Trophoblast cell (in vitro differentiated cells and primary cell): ENCODE measurements around the gene BTBD9.

ENCODE experiments used
- DNase-seq, 2 donors: peaks; one replicate each; pipeline ENCODE4 v3.0.0-alpha.2; 2016
- H2AFZ ChIP-seq: 2 replicates; pipeline ENCODE4 v1.6.1; 2013; ENCODE audit warnings: low read length, moderate library complexity, mild to moderate bottlenecking; ENCODE audit not compliant: insufficient read depth, poor library complexity
- H2AK5ac ChIP-seq: 2 replicates; pipeline ENCODE4 v1.6.1; 2013; ENCODE audit warnings: mild to moderate bottlenecking, low read length
- H2BK120ac ChIP-seq: 2 replicates; pipeline ENCODE4 v1.6.1; 2013; ENCODE audit warnings: low read length, mild to moderate bottlenecking, moderate library complexity; ENCODE audit not compliant: insufficient read depth, poor library complexity
- H2BK12ac ChIP-seq: 2 replicates; pipeline ENCODE4 v1.6.1; 2013; ENCODE audit warnings: mild to moderate bottlenecking, low read length, moderate library complexity
- H2BK5ac ChIP-seq: 2 replicates; pipeline ENCODE4 v1.6.1; 2013; ENCODE audit warnings: low read length, low read depth, moderate library complexity, mild to moderate bottlenecking; ENCODE audit not compliant: poor library complexity
- H3K14ac ChIP-seq: 2 replicates; pipeline ENCODE4 v1.6.1; 2013; ENCODE audit warnings: mild to moderate bottlenecking, low read length
- H3K18ac ChIP-seq: 2 replicates; pipeline ENCODE4 v1.6.1; 2013; ENCODE audit warnings: mild to moderate bottlenecking, low read length
- H3K23ac ChIP-seq: 2 replicates; pipeline ENCODE4 v1.6.1; 2013; ENCODE audit warnings: low read length
- H3K27ac ChIP-seq: 2 replicates; pipeline ENCODE4 v1.5.1; 2013; ENCODE audit warnings: low read depth, mild to moderate bottlenecking, inconsistent platforms, low read length, moderate library complexity
- H3K27me3 ChIP-seq: 2 replicates; pipeline ENCODE4 v1.6.1; 2013; ENCODE audit warnings: inconsistent platforms, mild to moderate bottlenecking, low read length, moderate library complexity; ENCODE audit not compliant: insufficient read depth
- H3K36me3 ChIP-seq, 2 experiments: 1 replicate in 1 of 2; 2 replicates in 1 of 2; pipeline ENCODE4 v1.6.1; 2013; ENCODE audit warnings: low read length in 2 of 2, mild to moderate bottlenecking in 2 of 2, moderate library complexity in 1 of 2; ENCODE audit not compliant: insufficient read depth in 2 of 2, control insufficient read depth in 1 of 2
- H3K4ac ChIP-seq: 2 replicates; pipeline ENCODE4 v1.6.1; 2013; ENCODE audit warnings: low read depth, mild to moderate bottlenecking, low read length, moderate library complexity
- H3K4me1 ChIP-seq, 2 experiments: 1 replicate in 1 of 2; 2 replicates in 1 of 2; pipeline ENCODE4 v1.6.1; 2013; ENCODE audit warnings: low read length in 2 of 2, mild to moderate bottlenecking in 2 of 2, moderate library complexity in 1 of 2; ENCODE audit not compliant: insufficient read depth in 2 of 2, control insufficient read depth in 1 of 2
- H3K4me2 ChIP-seq: 2 replicates; pipeline ENCODE4 v1.6.1; 2013; ENCODE audit warnings: inconsistent platforms, mild to moderate bottlenecking, low read length, moderate library complexity
- H3K4me3 ChIP-seq: 2 replicates; pipeline ENCODE4 v1.5.1; 2013; ENCODE audit warnings: mild to moderate bottlenecking, low read depth, low read length, inconsistent platforms
- H3K79me1 ChIP-seq: one replicate; pipeline ENCODE4 v1.6.1; 2013; ENCODE audit warnings: low read length
- H3K79me2 ChIP-seq: 2 replicates; pipeline ENCODE4 v1.6.1; 2013; ENCODE audit warnings: low read length, mild to moderate bottlenecking; ENCODE audit not compliant: control insufficient read depth, insufficient read depth, poor library complexity
- H3K9ac ChIP-seq: 2 replicates; pipeline ENCODE4 v1.6.1; 2013; ENCODE audit warnings: mild to moderate bottlenecking, low read length
- H3K9me3 ChIP-seq: 2 replicates; pipeline ENCODE4 v1.6.1; 2013; ENCODE audit warnings: low read depth, mild to moderate bottlenecking, control low read depth, inconsistent platforms, low read length; ENCODE audit not compliant: insufficient read depth
- H4K12ac ChIP-seq: 2 replicates; pipeline ENCODE4 v1.6.1; 2013; ENCODE audit warnings: low read depth, mild to moderate bottlenecking, low read length, moderate library complexity
- H4K8ac ChIP-seq: 2 replicates; pipeline ENCODE4 v1.6.1; 2013; ENCODE audit warnings: low read depth, mild to moderate bottlenecking, low read length, moderate library complexity
- H4K91ac ChIP-seq: one replicate; pipeline ENCODE4 v1.6.1; 2013; ENCODE audit warnings: low read depth, mild to moderate bottlenecking, low read length, moderate library complexity
- WGBS: extraction: QIAGEN DNeasy Blood & Tissue Kit; methylation state at CpG from one replicate; pipeline ENCODE4 v1.1.7; 2013; ENCODE audit warnings: missing lambda C conversion rate; ENCODE audit not compliant: insufficient read length, insufficient coverage; ENCODE audit errors: extremely low coverage; 5-methylcytosine and 5-hydroxymethylcytosine counted together

BTBD9 gene

GRCh38 chr6:38198219-38198618, 441.5 kb downstream of the BTBD9 start:
- Histone ChIP-seq H3K4ac (no peak overlapping the region), H2BK120ac (no peak overlapping the region), H4K91ac (no peak overlapping the region), H3K36me3 (no peaks in the 10 kb centered on the region), H2BK12ac (no peak overlapping the region), H3K9ac (no peak overlapping the region), H3K9me3 (peaks cover 3% of the 10 kb centered on the region), H2AFZ (no peak overlapping the region), H2AK5ac (no peak overlapping the region), H3K4me1 (no peaks in the 10 kb centered on the region), H3K79me2 (no peaks in the 10 kb centered on the region), H3K14ac (no peak overlapping the region), H3K79me1 (no peaks in the 10 kb centered on the region), H3K18ac (no peak overlapping the region), H3K27ac (no peak overlapping the region), H4K12ac (no peak overlapping the region), H3K23ac (no peak overlapping the region), H4K8ac (no peak overlapping the region), H2BK5ac (no peak overlapping the region), H3K4me3 (no peak overlapping the region), H3K27me3 (no peaks in the 10 kb centered on the region), H3K4me2 (no peak overlapping the region)
- DNase-seq, result no peak
- WGBS, result no CpG with 5 or more reads among the region's 8 CpGs

- Histone ChIP-seq H3K27me3 (no peaks in the 10 kb centered on the region), H4K12ac (no peak overlapping the region), H3K4ac (no peak overlapping the region), H3K27ac (no peak overlapping the region), H3K9me3 (peaks cover 3% of the 10 kb centered on the region), H3K14ac (no peak overlapping the region), H3K4me2 (no peak overlapping the region), H4K91ac (no peak overlapping the region), H3K79me2 (no peaks in the 10 kb centered on the region), H3K79me1 (no peaks in the 10 kb centered on the region), H2BK12ac (no peak overlapping the region), H3K4me1 (no peaks in the 10 kb centered on the region), H3K9ac (no peak overlapping the region), H3K18ac (no peak overlapping the region), H3K36me3 (no peaks in the 10 kb centered on the region), H2BK5ac (no peak overlapping the region), H3K4me3 (no peak overlapping the region), H2AFZ (no peak overlapping the region), H3K23ac (no peak overlapping the region), H2BK120ac (no peak overlapping the region), H2AK5ac (no peak overlapping the region), H4K8ac (no peak overlapping the region)
- WGBS, result no CpG with 5 or more reads among the region's 5 CpGs
- DNase-seq, result no peak
Measured at GRCh38 chr6:38195113-38195635, 444.6 kb downstream of the BTBD9 start.

DNA sequence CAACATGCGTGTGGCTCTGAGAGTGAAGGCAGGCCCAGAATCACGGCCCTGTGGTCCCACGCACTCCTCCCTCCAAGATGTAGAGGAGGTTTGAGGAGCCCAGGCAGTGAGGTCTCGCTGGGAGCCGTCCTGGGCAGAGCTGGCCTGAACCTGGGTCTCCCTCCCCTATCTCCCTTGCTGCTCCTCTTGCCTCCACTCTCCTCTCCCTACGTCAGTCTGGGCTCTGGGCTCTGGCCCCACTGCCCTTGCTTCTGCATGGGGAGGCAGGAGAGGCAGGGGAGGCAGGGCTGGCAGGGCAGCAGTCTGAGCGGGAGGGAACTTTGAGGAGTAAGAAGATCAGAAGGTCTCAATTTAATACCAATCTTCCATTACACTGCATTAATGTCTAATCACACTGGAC, 445.1 kb downstream of the BTBD9 start:
- no peaks in the 10 kb centered on the region for H3K4me1 ChIP-seq
- no CpG with 5 or more reads among the region's 7 CpGs for WGBS

GRCh38 chr6:38194282-38194572, 445.5 kb downstream of the BTBD9 start:
- WGBS, result no CpG with 5 or more reads among the region's 2 CpGs
- H3K79me2 ChIP-seq, result no peaks in the 10 kb centered on the region
- no peaks in the 10 kb centered on the region for H3K79me1 ChIP-seq
- no peak overlapping the region for H4K12ac ChIP-seq
- peaks cover 3% of the 10 kb centered on the region for H3K9me3 ChIP-seq
- H3K4me1 ChIP-seq, result no peaks in the 10 kb centered on the region
- no peak overlapping the region for H2AK5ac ChIP-seq
- H2BK5ac ChIP-seq, result no peak overlapping the region
- H3K27ac ChIP-seq, result no peak overlapping the region
- no peak overlapping the region for H3K4me3 ChIP-seq
- H3K9ac ChIP-seq, result no peak overlapping the region
- no peak overlapping the region for H2BK120ac ChIP-seq
- H3K4me2 ChIP-seq, result no peak overlapping the region
- no peaks in the 10 kb centered on the region for H3K36me3 ChIP-seq
- H3K4ac ChIP-seq, result no peak overlapping the region
- H2BK12ac ChIP-seq, result no peak overlapping the region
- no peak overlapping the region for H3K18ac ChIP-seq
- H4K91ac ChIP-seq, result no peak overlapping the region
- no peak overlapping the region for H3K14ac ChIP-seq
- no peaks in the 10 kb centered on the region for H3K27me3 ChIP-seq
- H3K23ac ChIP-seq, result no peak overlapping the region
- no peak for DNase-seq
- H4K8ac ChIP-seq, result no peak overlapping the region
- H2AFZ ChIP-seq, result no peak overlapping the region

More for the DNA sequence above, 445.1 kb downstream of the BTBD9 start:
- H3K36me3 ChIP-seq, result no peaks in the 10 kb centered on the region
- H3K4me2 ChIP-seq, result no peak overlapping the region
- no peaks in the 10 kb centered on the region for H3K79me2 ChIP-seq
- H4K12ac ChIP-seq, result no peak overlapping the region
- H3K14ac ChIP-seq, result no peak overlapping the region
- no peak overlapping the region for H2BK12ac ChIP-seq
- H2AK5ac ChIP-seq, result no peak overlapping the region
- no peak overlapping the region for H3K18ac ChIP-seq
- DNase-seq, result no peak
- H3K4me3 ChIP-seq, result no peak overlapping the region
- H3K79me1 ChIP-seq, result no peaks in the 10 kb centered on the region
- H3K9ac ChIP-seq, result no peak overlapping the region
- peaks cover 3% of the 10 kb centered on the region for H3K9me3 ChIP-seq
- no peak overlapping the region for H3K23ac ChIP-seq
- H2BK5ac ChIP-seq, result no peak overlapping the region
- H3K27me3 ChIP-seq, result no peaks in the 10 kb centered on the region
- no peak overlapping the region for H3K27ac ChIP-seq
- H4K91ac ChIP-seq, result no peak overlapping the region
- H2AFZ ChIP-seq, result no peak overlapping the region
- H3K4ac ChIP-seq, result no peak overlapping the region
- no peak overlapping the region for H2BK120ac ChIP-seq
- no peak overlapping the region for H4K8ac ChIP-seq
